ENCODE results near the gene ERFL.

The ERFL gene

GRCh38 chr19:41935760-41936415 lies 7.6 kb upstream of the ERFL start:
- peaks cover 45% of the 10 kb centered on the region for H3K4me1 Mint-ChIP-seq (ENCODE audit: low read depth)
- no peak overlapping the region for H3K27ac Mint-ChIP-seq
- H3K9me3 Mint-ChIP-seq (ENCODE audit: low read depth): no peaks in the 10 kb centered on the region
- no peak overlapping the region for H3K4me3 Mint-ChIP-seq
- H3K36me3 Mint-ChIP-seq: no peaks in the 10 kb centered on the region
- H3K27me3 Mint-ChIP-seq: no peaks in the 10 kb centered on the region

- Mint-ChIP-seq H3K36me3 (no peaks in the 10 kb centered on the region), H3K9me3 (ENCODE audit: low read depth) (no peaks in the 10 kb centered on the region), H3K27ac (peak overlapping the region; percentile 79), H3K4me1 (ENCODE audit: low read depth) (peaks cover 52% of the 10 kb centered on the region), H3K4me3 (peak overlapping the region; percentile 20), H3K27me3 (no peaks in the 10 kb centered on the region)
These were observed 6.7 kb upstream of the ERFL start for GRCh38 chr19:41934849-41935374.

DNA sequence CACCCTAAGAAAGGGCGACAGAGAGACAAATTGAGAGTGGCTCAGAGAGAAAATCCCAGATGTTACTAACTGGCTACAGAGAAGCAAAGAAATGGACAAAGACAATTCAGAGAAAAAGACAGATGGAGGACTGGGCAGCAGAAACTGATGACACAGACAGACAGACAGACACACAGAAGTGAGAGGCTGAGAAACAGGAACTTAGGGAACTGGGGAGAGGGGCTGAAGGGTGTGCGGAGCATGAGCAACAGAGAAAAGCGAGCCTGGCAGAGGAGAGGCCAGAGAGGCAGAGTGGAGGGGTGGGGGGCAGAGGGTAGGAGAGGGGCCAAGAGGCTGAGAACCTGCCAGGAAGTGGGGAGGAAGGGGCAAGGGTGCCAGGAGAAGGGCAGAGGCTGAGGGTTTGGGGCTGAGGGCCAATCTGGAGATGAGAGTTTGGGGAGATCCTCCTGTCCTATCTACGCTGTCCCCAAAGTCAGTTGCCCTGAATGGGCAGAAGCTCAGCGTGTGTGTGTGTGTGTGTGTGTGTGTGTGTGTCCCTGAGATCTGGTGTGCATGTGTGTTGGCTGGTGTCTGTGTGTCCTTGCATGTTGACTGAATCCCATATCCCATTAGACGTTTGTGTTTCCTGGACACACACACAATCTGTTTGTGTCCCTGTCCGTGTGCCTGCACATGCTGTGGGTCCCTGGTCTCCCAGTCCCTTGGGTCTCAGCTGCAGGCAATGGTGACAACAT lies 5.6 kb upstream of the ERFL start:
- Mint-ChIP-seq H3K9me3 (ENCODE audit: low read depth) (no peaks in the 10 kb centered on the region), H3K27ac (peak overlapping the region; percentile 75), H3K4me1 (ENCODE audit: low read depth) (peaks cover 61% of the 10 kb centered on the region), H3K27me3 (no peaks in the 10 kb centered on the region), H3K36me3 (no peaks in the 10 kb centered on the region), H3K4me3 (no peak overlapping the region)

- Mint-ChIP-seq H3K36me3 (no peaks in the 10 kb centered on the region), H3K27me3 (no peaks in the 10 kb centered on the region), H3K27ac (no peak overlapping the region), H3K4me1 (ENCODE audit: low read depth) (peaks cover 63% of the 10 kb centered on the region), H3K4me3 (no peak overlapping the region), H3K9me3 (ENCODE audit: low read depth) (no peaks in the 10 kb centered on the region)
These were observed 4.6 kb upstream of the ERFL start for GRCh38 chr19:41932720-41933332.

DNA sequence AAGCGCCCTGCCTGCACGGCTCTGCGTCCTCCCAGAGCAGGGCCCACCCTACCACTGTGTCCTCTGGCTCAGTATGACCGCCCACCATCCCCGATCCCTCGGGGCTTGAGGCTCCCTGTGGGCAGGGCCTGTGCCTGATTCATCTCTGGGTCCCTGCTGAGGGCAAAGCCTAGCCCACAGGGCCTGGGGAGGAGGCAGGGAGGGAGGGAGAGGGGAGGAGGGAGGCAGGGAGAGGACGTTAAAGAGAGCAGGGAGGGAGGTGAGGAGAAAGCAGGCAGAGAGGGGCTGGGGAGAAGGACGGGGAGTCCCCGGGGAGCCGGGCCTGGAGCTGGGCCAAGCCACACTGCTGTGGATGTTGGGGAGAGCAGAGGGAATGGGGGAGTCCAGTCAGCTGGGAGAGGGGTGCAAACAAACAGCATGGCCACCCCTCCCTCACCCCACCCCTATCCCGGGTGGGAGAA lies 4.0 kb upstream of the ERFL start:
- peaks cover 59% of the 10 kb centered on the region for H3K4me1 Mint-ChIP-seq (ENCODE audit: low read depth)
- no peaks in the 10 kb centered on the region for H3K36me3 Mint-ChIP-seq
- H3K27me3 Mint-ChIP-seq: no peaks in the 10 kb centered on the region
- H3K27ac Mint-ChIP-seq: no peak overlapping the region
- no peaks in the 10 kb centered on the region for H3K9me3 Mint-ChIP-seq (ENCODE audit: low read depth)
- no peak overlapping the region for H3K4me3 Mint-ChIP-seq

- Mint-ChIP-seq H3K4me1 (ENCODE audit: low read depth) (peaks cover 51% of the 10 kb centered on the region), H3K36me3 (no peaks in the 10 kb centered on the region), H3K9me3 (ENCODE audit: low read depth) (no peaks in the 10 kb centered on the region), H3K4me3 (peak overlapping the region; percentile 20), H3K27me3 (no peaks in the 10 kb centered on the region), H3K27ac (no peak overlapping the region)
These were observed 2.8 kb upstream of the ERFL start for GRCh38 chr19:41930926-41931592.

DNA sequence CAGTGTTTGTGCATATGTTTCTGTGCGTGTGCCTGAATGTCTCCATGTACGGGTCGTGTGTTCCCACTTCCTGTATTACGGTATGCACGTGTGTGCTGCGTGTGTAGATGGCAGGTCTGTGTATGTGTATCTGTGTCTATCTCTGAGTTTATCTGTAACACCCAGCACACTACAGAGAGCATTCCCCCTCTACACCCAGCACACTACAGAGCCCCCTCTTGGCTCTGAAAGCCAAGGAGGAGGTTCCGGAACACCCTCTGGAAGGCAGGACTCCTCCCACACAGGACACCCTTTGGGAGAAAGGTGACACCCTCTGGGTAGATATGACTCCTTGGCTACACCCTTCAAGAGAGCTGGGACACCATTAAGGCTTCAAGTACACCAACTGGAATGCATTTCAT lies 2.1 kb upstream of the ERFL start:
- Mint-ChIP-seq H3K9me3 (ENCODE audit: low read depth) (no peaks in the 10 kb centered on the region), H3K4me1 (ENCODE audit: low read depth) (peaks cover 49% of the 10 kb centered on the region), H3K27me3 (no peaks in the 10 kb centered on the region), H3K27ac (no peak overlapping the region), H3K4me3 (peak overlapping the region; percentile 58), H3K36me3 (no peaks in the 10 kb centered on the region)

GRCh38 chr19:41929536-41930071 lies 1.4 kb upstream of the ERFL start:
- Mint-ChIP-seq H3K4me1 (ENCODE audit: low read depth) (peaks cover 42% of the 10 kb centered on the region), H3K27ac (no peak overlapping the region), H3K36me3 (no peaks in the 10 kb centered on the region), H3K27me3 (no peaks in the 10 kb centered on the region), H3K4me3 (peak overlapping the region; percentile 88), H3K9me3 (ENCODE audit: low read depth) (no peaks in the 10 kb centered on the region)

DNA sequence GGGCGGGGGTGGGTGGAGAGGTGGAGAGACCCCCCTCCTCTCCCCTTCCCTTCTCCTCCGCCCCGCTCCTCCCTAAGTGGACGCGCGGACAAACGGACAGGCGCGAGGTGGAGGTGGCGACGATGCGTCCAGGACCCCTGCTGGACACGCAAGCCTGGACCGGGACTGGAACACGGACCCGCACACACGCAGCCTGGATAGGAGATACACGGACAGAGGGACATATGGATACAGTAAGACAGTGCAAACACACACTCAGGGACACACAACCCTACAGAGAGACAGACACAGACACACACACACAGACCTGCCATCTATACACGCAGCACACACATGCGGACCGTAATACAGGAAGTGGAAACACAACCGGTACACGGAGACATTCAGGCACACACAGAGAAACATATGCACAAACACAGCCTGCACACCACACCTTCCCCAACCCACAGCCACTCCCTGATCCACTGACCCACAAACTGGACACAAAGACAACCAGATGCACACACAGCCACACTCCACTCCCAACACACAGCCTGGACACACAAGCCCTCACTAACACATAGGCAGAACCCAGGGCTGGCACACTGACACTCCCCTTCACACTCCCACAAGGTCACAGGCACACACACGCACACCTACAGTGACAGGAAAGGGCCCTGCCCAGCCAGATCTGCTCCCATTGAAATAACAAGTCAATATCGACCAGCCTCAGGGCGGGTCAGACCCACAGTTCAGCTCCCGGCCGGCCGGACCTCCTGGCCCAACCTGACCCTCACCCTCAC lies 696 bp upstream of the ERFL start:
- H3K36me3 Mint-ChIP-seq: no peaks in the 10 kb centered on the region
- peak overlapping the region; percentile 74 for H3K27ac Mint-ChIP-seq
- H3K9me3 Mint-ChIP-seq (ENCODE audit: low read depth): no peaks in the 10 kb centered on the region
- H3K4me1 Mint-ChIP-seq (ENCODE audit: low read depth): peaks cover 38% of the 10 kb centered on the region
- H3K4me3 Mint-ChIP-seq: peak overlapping the region; percentile 88
- H3K27me3 Mint-ChIP-seq: no peaks in the 10 kb centered on the region

- Mint-ChIP-seq H3K4me1 (ENCODE audit: low read depth) (peaks cover 35% of the 10 kb centered on the region), H3K9me3 (ENCODE audit: low read depth) (no peaks in the 10 kb centered on the region), H3K36me3 (peaks cover 3% of the 10 kb centered on the region), H3K27me3 (no peaks in the 10 kb centered on the region), H3K4me3 (peak overlapping the region; percentile 87), H3K27ac (no peak overlapping the region)
These were observed 604 bp downstream of the ERFL start for GRCh38 chr19:41927497-41928192.

- H3K27me3 Mint-ChIP-seq: peaks cover 1% of the 10 kb centered on the region
- H3K36me3 Mint-ChIP-seq: peaks cover 3% of the 10 kb centered on the region
- no peak overlapping the region for H3K27ac Mint-ChIP-seq
- H3K9me3 Mint-ChIP-seq (ENCODE audit: low read depth): no peaks in the 10 kb centered on the region
- H3K4me3 Mint-ChIP-seq: no peak overlapping the region
- peaks cover 38% of the 10 kb centered on the region for H3K4me1 Mint-ChIP-seq (ENCODE audit: low read depth)
These were observed 1.3 kb downstream of the ERFL start for GRCh38 chr19:41926763-41927496.

GRCh38 chr19:41926028-41926762 lies 2.1 kb downstream of the ERFL start:
- Mint-ChIP-seq H3K9me3 (ENCODE audit: low read depth) (no peaks in the 10 kb centered on the region), H3K27me3 (peaks cover 1% of the 10 kb centered on the region), H3K4me3 (no peak overlapping the region), H3K36me3 (peaks cover 3% of the 10 kb centered on the region), H3K4me1 (ENCODE audit: low read depth) (peaks cover 40% of the 10 kb centered on the region), H3K27ac (no peak overlapping the region)

All from activated naive CD8-positive, alpha-beta T cell (primary cell).